ENCODE results near the gene KRT31. TPM values are rescaled to one million over a fixed set of nuclear protein-coding genes. Genes with fewer than 3 reads are reported as not detected.
"Not testable (repeated sequence)": the region's sequence is repeated elsewhere in the genome, so short reads cannot be mapped to it uniquely, and the experiment has no call there.

KRT31 gene
- total RNA-seq, 1 experiment from 2014 or later = not detected

DNA sequence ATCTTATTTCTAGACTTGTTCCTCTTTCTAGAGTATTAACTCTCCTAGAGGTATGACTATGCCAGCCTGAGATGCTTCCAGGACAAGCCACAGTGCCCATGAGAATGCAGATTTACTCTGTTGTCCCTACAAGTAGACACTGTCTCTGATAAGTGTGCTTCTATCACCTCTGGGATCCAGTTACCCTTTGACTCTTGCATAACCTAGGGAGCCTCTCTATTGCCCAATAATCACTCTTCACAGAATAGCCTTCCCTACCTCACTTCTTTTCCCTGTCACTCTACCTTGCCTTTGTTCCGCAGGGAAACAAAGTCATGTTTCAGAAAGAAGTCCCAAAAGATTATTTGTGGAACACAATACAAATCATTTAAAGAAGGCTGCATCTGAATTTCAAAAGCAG is 13.7 kb downstream of the KRT31 start:
- Histone ChIP-seq H3K4me3 (ENCODE audit: low read depth in 2 of 2, low read length in 2 of 2) (no peak overlapping the region), H3K36me3 (ENCODE audit: control insufficient read depth, insufficient read depth, low read length) (no peaks in the 10 kb centered on the region), H3K27ac (ENCODE audit: low read length) (no peak overlapping the region), H3K9me3 (ENCODE audit: control insufficient read depth, insufficient read depth, low read depth, low read length) (no peaks in the 10 kb centered on the region; the same call in 1 of the 2 replicates), H3K4me1 (ENCODE audit: control insufficient read depth, insufficient read depth, low read length) (no peaks in the 10 kb centered on the region), H3K27me3 (ENCODE audit: control insufficient read depth, insufficient read depth, low read length) (no peaks in the 10 kb centered on the region)
- BruUV-seq (replicated peaks) = no TSS peak
- in situ Hi-C loops (cut with HindIII; ENCODE audit: low pct_unique_long_range_greater_than_20kb, low sequenced_read_pairs) = no loop called here
- intact Hi-C loops (cut with micrococcal nuclease; ENCODE audit: unreplicated experiment) = loop anchor here (10.0 kb wide), 1 partner anchor 61 kb away; the partner anchor contains the start of gene KRT38
- POLR2A ChIA-PET = no interaction called here
- DNase-seq (ENCODE audit: low read depth, low spot score) (no peak), ATAC-seq (no peak)
- TF ChIP-seq CTCF (IDR thresholded peaks at IDR 0.05) (no peak), TCF7L2 (IDR thresholded peaks at IDR 0.05; ENCODE audit: low read depth, low read length) (no peak), SIN3A (IDR thresholded peaks at IDR 0.05; ENCODE audit: borderline replicate concordance, insufficient read depth, low read depth, low read length) (no peak), POLR2AphosphoS5 (IDR thresholded peaks at IDR 0.05; ENCODE audit: low read depth, low read length) (no peak)
- TF ChIP-seq, protein P1, sequence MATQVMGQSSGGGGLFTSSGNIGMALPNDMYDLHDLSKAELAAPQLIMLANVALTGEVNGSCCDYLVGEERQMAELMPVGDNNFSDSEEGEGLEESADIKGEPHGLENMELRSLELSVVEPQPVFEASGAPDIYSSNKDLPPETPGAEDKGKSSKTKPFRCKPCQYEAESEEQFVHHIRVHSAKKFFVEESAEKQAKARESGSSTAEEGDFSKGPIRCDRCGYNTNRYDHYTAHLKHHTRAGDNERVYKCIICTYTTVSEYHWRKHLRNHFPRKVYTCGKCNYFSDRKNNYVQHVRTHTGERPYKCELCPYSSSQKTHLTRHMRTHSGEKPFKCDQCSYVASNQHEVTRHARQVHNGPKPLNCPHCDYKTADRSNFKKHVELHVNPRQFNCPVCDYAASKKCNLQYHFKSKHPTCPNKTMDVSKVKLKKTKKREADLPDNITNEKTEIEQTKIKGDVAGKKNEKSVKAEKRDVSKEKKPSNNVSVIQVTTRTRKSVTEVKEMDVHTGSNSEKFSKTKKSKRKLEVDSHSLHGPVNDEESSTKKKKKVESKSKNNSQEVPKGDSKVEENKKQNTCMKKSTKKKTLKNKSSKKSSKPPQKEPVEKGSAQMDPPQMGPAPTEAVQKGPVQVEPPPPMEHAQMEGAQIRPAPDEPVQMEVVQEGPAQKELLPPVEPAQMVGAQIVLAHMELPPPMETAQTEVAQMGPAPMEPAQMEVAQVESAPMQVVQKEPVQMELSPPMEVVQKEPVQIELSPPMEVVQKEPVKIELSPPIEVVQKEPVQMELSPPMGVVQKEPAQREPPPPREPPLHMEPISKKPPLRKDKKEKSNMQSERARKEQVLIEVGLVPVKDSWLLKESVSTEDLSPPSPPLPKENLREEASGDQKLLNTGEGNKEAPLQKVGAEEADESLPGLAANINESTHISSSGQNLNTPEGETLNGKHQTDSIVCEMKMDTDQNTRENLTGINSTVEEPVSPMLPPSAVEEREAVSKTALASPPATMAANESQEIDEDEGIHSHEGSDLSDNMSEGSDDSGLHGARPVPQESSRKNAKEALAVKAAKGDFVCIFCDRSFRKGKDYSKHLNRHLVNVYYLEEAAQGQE (IDR thresholded peaks at IDR 0.05; ENCODE audit: insufficient read depth in 1 of 2, low read depth in 2 of 2, low read length in 1 of 2) = no peak
- CTCF ChIA-PET = no interaction called here

DNA sequence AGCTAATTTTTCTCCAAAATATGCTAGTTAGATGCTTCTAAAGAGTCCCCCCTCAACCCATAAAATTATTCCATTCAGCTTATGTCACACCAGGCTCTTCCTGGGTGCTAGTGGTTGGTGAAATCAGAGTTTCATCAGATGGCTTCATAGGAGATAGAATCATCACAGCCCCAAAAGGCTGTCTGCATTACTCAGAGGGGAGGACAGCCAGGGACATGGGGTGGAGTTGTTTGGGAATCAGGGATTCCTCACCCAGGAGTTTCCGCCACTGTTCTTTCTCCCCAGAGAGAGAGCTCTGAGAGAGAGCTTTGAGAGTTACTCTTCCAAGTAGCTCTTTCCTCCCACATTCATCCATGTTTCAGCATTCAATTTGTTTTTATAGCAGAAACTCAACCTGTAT is 15.0 kb downstream of the KRT31 start:
- in situ Hi-C loops (cut with HindIII; ENCODE audit: low pct_unique_long_range_greater_than_20kb, low sequenced_read_pairs) = no loop called here
- H3K27ac ChIP-seq (ENCODE audit: low read length) = no peak overlapping the region
- DNase-seq (ENCODE audit: low read depth, low spot score) (no peak), ATAC-seq (no peak)
- H3K27me3 ChIP-seq (ENCODE audit: control insufficient read depth, insufficient read depth, low read length) = no peaks in the 10 kb centered on the region
- ChIA-PET POLR2A (no interaction called here), CTCF (no interaction called here)
- H3K36me3 ChIP-seq (ENCODE audit: control insufficient read depth, insufficient read depth, low read length) = no peaks in the 10 kb centered on the region
- H3K9me3 ChIP-seq (ENCODE audit: control insufficient read depth, insufficient read depth, low read depth, low read length) = no peaks in the 10 kb centered on the region; the same call in 1 of the 2 replicates
- H3K4me3 ChIP-seq (ENCODE audit: low read depth in 2 of 2, low read length in 2 of 2) = no peak overlapping the region
- BruUV-seq (replicated peaks) = no TSS peak
- H3K4me1 ChIP-seq (ENCODE audit: control insufficient read depth, insufficient read depth, low read length) = no peaks in the 10 kb centered on the region
- TF ChIP-seq CTCF (IDR thresholded peaks at IDR 0.05) (no peak), POLR2AphosphoS5 (IDR thresholded peaks at IDR 0.05; ENCODE audit: low read depth, low read length) (no peak), SIN3A (IDR thresholded peaks at IDR 0.05; ENCODE audit: borderline replicate concordance, insufficient read depth, low read depth, low read length) (no peak), TCF7L2 (IDR thresholded peaks at IDR 0.05; ENCODE audit: low read depth, low read length) (no peak)
- TF ChIP-seq, protein P1 (IDR thresholded peaks at IDR 0.05; ENCODE audit: insufficient read depth in 1 of 2, low read depth in 2 of 2, low read length in 1 of 2) = no peak
- intact Hi-C loops (cut with micrococcal nuclease; ENCODE audit: unreplicated experiment) = loop anchor here (10.0 kb wide), 1 partner anchor 62 kb away; the partner anchor contains the start of gene KRT38

GRCh38 chr17:41381943-41382342 is 15.5 kb downstream of the KRT31 start, which contains the start of gene KRT34:
Gene KRT34, minus strand, starts transcription at chr17:41382306. Its CDS starts 60 bp downstream, at chr17:41382246.
- POLR2A ChIA-PET; H3K27me3 ChIP-seq (ENCODE audit: control insufficient read depth, insufficient read depth, low read length); H3K27ac ChIP-seq (ENCODE audit: low read length); H3K4me3 ChIP-seq (ENCODE audit: low read depth in 2 of 2, low read length in 2 of 2); H3K36me3 ChIP-seq (ENCODE audit: control insufficient read depth, insufficient read depth, low read length); BruUV-seq (replicated peaks); CTCF ChIA-PET; H3K4me1 ChIP-seq (ENCODE audit: control insufficient read depth, insufficient read depth, low read length); H3K9me3 ChIP-seq (ENCODE audit: control insufficient read depth, insufficient read depth, low read depth, low read length); in situ Hi-C loops (cut with HindIII; ENCODE audit: low pct_unique_long_range_greater_than_20kb, low sequenced_read_pairs); ATAC-seq; DNase-seq (ENCODE audit: low read depth, low spot score): not testable (repeated sequence)
- intact Hi-C loops (cut with micrococcal nuclease; ENCODE audit: unreplicated experiment) = loop anchor here (10.0 kb wide), 1 partner anchor 63 kb away; the partner anchor contains the start of gene KRT38

Measured in Panc1 (cell line).